Thoracic aorta (tissue), 2 donors: ENCODE measurements around the gene CBX6. TPM values are rescaled to one million over a fixed set of nuclear protein-coding genes. Genes with fewer than 3 reads are reported as not detected.

Source experiments
- ATAC-seq: fragments of 150-250 bp; one replicate; pipeline ENCODE4 v1.8.0; 2017; ENCODE audit warnings: low read depth; ENCODE audit not compliant: insufficient number of reproducible peaks, low FRiP score
- DNase-seq: peaks from one replicate; pipeline ENCODE4 v3.0.0-alpha.2; 2020; ENCODE audit warnings: low spot score
- H3K27ac ChIP-seq, 2 donors: fragments of 200-600 bp; sonication (generic); 1 replicate in 1 of 2; 2 replicates in 1 of 2; pipeline ENCODE4 v1.5.1; 2016; ENCODE audit warnings: mild to moderate bottlenecking in 2 of 2, moderate library complexity in 2 of 2
- H3K27me3 ChIP-seq: fragments of 200-600 bp; sonication (generic); replicated peaks from 2 replicates; pipeline ENCODE4 v1.6.0; 2016; ENCODE audit warnings: mild to moderate bottlenecking; ENCODE audit not compliant: insufficient read depth
- H3K36me3 ChIP-seq: fragments of 200-600 bp; sonication (generic); one replicate; pipeline ENCODE4 v1.5.1; 2016
- H3K4me1 ChIP-seq, 2 donors: fragments of 200-600 bp; sonication (generic); 1 replicate in 1 of 2; 2 replicates in 1 of 2; pipeline versions ENCODE4 v1.5.1 to v1.6.0; 2016; ENCODE audit warnings: low read depth in 2 of 2, mild to moderate bottlenecking in 1 of 2; ENCODE audit not compliant: control insufficient read depth in 1 of 2
- H3K4me3 ChIP-seq: fragments of 200-600 bp; sonication (generic); 2 replicates; pipeline ENCODE4 v1.5.1; 2016; ENCODE audit warnings: mild to moderate bottlenecking
- H3K9me3 ChIP-seq: fragments of 200-600 bp; sonication (generic); 2 replicates; pipeline ENCODE4 v1.5.1; 2016
- total RNA-seq, 2 donors: library from RNA; depleted of rRNA; stranded (reverse); fragments of >200 nt; gene quantifications; one replicate each; pipeline versions ENCODE4 v1.1.0 to v1.2.3, GENCODE V29; 2016
- TF ChIP-seq, protein P1 (sequence below): fragments of 200-600 bp; sonication (generic); IDR thresholded peaks from one replicate; pipeline ENCODE4 v1.5.1; 2019; ENCODE audit warnings: antibody characterized with exemption

The CBX6 gene
- total RNA-seq, 2 donors from 2014 or later: 80.1 to 111 TPM

GRCh38 chr22:38863531-38864131 lies 8.4 kb downstream of the CBX6 start:
- DNase-seq: no peak
- ATAC-seq: no peak
- peaks cover 27 to 55% of the 10 kb centered on the region in 2 donors for H3K4me1 ChIP-seq
- H3K9me3 ChIP-seq: no peaks in the 10 kb centered on the region
- H3K27me3 ChIP-seq: no peaks in the 10 kb centered on the region
- TF ChIP-seq, protein P1, sequence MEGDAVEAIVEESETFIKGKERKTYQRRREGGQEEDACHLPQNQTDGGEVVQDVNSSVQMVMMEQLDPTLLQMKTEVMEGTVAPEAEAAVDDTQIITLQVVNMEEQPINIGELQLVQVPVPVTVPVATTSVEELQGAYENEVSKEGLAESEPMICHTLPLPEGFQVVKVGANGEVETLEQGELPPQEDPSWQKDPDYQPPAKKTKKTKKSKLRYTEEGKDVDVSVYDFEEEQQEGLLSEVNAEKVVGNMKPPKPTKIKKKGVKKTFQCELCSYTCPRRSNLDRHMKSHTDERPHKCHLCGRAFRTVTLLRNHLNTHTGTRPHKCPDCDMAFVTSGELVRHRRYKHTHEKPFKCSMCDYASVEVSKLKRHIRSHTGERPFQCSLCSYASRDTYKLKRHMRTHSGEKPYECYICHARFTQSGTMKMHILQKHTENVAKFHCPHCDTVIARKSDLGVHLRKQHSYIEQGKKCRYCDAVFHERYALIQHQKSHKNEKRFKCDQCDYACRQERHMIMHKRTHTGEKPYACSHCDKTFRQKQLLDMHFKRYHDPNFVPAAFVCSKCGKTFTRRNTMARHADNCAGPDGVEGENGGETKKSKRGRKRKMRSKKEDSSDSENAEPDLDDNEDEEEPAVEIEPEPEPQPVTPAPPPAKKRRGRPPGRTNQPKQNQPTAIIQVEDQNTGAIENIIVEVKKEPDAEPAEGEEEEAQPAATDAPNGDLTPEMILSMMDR: no peak
- peaks cover 22% of the 10 kb centered on the region for H3K36me3 ChIP-seq
- no peak overlapping the region for H3K4me3 ChIP-seq
- H3K27ac ChIP-seq: peak overlapping the region in 1 of 2 donors; percentile 38

DNA sequence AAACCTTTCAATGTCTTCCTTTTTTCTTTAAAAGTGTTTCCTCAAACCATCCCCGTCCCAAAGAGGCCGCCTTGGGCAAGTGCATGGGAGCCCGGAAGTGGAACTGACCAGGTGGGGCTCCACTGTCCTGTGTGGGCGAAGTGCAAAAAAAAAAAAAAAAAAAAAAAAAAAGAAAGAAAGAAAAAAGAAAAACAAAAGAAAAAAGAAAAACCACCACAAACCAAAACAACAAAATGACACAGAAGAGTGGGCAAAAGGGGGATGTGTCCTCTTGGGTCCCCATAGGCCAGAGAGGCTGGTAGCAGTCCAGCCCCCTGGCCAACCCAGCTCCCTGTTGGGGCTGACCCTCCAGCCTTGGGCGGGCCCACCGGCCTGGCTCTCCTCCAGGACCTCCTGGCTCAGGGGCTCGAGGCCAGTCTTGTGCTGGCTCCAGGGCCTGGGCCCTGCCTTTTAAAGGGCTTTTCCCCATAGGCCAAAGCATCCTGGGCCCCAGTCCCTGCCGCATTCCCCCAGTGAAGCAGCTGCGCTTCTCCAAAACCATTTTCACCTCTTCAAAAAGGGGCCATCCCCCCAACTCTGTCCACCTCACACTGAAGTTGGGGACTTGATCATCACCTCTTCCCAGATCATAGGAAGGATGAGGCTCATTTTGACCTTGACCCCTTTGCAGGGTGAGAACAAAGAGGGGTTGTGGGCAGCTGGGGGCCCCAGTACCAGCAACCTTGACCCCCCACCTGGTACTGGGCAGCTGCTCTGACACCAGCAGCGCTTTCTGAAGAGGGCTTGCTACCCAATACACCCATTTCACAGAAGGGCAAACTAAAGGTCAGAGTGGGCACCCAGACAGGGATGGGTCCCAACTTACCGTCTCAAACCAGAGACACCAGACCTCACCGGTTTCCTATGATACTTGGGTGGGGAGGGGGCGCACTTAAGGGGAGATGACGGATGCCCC lies 9.4 kb downstream of the CBX6 start:
- H3K9me3 ChIP-seq: no peaks in the 10 kb centered on the region
- peak; percentile 24 for ATAC-seq

GRCh38 chr22:38861927-38862326 lies 10.1 kb downstream of the CBX6 start:
- DNase-seq: no peak
- no peak overlapping the region for H3K27ac ChIP-seq

More for the DNA sequence above, 9.4 kb downstream of the CBX6 start:
- TF ChIP-seq, protein P1: no peak
- peaks cover 27 to 45% of the 10 kb centered on the region in 2 donors for H3K4me1 ChIP-seq
- no peaks in the 10 kb centered on the region for H3K27me3 ChIP-seq
- DNase-seq: no peak
- H3K27ac ChIP-seq: peak overlapping the region; percentile 23 to 38
- H3K36me3 ChIP-seq: peaks cover 21% of the 10 kb centered on the region
- H3K4me3 ChIP-seq: peak overlapping the region; percentile 30

GRCh38 chr22:38861170-38861876 lies 10.7 kb downstream of the CBX6 start:
- no peak for DNase-seq
- Histone ChIP-seq H3K4me3 (no peak overlapping the region), H3K36me3 (peaks cover 11% of the 10 kb centered on the region), H3K4me1 (peaks cover 27 to 45% of the 10 kb centered on the region in 2 donors), H3K27me3 (no peaks in the 10 kb centered on the region), H3K27ac (no peak overlapping the region), H3K9me3 (no peaks in the 10 kb centered on the region)
- ATAC-seq: no peak
- TF ChIP-seq, protein P1: peak; percentile 23

More at GRCh38 chr22:38861927-38862326, 10.1 kb downstream of the CBX6 start:
- Histone ChIP-seq H3K27me3 (no peaks in the 10 kb centered on the region), H3K4me1 (peaks cover 27 to 45% of the 10 kb centered on the region in 2 donors), H3K36me3 (peaks cover 16% of the 10 kb centered on the region), H3K9me3 (no peaks in the 10 kb centered on the region), H3K4me3 (no peak overlapping the region)
- TF ChIP-seq, protein P1: no peak
- no peak for ATAC-seq
